CD4-positive, alpha-beta T cell treated with Interleukin-2 at 100 ng/mL for 4 hours (primary cell): ENCODE results near the gene CFAP251.

ENCODE experiments used
- DNase-seq: peaks from one replicate; pipeline ENCODE4 v3.0.0-alpha.2; 2020; ENCODE audit warnings: low spot score

Gene CFAP251

DNA sequence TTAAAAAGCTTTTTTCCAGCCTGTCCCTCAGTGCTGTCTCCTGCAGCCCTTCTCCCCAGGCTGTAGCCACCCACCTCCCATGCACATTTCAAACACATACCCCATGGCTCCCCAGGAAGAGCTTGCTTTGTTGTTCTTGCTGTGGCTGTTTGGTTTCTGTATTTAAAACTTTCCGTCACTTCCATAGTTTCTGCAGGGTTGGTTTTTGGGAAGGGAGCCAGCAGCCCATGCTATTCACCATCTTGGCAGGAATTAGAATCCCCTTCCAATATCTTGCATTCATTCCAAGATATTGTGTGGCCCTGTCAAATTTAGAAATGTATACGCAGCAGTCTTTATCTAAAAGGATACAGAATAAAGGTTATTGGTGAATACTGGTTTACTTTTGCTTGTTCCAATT is 29.6 kb downstream of the CFAP251 start:
- no peak for DNase-seq

DNA sequence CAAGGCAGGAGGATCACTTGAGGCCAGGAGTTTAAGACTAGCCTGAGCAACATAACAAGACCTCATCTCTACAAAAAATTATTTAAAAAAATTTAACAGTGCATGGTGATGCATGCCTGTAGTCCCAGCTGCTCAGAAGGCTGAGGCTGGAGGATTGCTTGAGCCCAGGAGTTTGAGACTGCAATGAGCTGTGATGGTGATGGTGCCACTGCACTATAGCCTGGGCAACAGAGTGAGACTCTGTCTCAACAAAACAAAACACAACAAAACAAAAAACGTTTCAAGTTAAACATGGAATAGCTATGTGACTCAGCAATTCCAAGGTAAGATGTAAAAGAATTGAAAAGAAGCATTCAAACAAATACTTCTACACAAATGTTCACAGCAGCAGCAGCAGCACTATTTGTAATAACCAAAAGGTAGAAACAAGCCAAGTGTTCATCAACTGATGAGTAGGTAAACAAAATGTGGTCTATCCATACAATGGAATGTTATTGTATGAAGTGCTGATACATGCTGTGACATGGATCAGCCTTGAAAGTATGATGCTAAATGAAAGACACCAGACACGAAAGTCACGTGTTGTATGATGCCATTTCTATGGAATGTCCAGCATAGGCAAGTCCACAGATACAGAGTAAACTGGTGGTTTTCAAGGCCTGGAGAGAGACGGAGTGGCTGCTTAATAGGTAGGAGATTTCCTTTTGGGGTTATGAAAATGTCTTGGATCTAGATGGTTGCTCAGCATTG is 31.4 kb downstream of the CFAP251 start:
- DNase-seq, result no peak

DNA sequence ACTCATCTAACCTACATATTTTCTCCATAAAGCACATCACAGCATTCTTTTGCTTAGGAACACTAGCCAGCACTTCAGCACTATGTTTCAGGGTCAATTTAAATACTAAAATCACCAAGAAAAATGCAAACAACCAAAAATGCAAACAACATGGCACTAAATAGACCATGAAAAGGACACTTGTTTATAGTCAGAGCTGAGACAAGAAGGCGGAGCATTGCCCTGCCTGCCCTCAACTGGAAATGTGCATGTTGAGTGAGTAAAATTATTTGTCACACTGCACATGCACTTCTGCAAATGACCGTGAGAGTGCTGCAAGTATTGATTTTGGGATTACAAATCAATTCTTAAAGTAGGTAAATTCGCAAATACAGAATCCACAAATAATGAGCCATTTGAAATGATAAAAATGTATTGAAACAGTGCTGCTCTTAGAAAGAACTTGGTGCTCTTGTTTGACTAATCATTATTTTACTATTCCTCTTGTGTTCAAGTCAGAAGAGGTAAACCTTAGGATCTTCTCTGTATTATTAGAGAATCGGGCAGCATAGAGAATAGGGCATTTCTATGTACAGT is 34.8 kb downstream of the CFAP251 start:
- no peak for DNase-seq

DNA sequence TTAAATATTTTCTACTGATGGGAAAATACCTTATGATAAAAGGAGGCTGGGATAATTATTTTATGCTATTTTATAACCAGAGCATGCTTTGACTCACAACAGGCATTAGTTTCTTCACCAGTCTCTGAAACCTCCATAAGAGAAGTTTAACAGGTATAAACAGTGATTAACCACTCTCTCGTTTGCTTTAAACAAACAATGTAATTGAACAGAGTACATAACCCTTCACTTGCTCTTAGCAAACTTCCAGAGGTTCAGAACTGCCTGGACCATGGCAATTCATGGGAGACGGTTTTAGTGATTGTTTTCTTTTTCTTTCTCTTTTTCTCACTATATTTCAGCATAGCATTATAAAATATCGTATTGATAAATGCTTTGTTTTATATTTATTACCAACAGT is 35.3 kb downstream of the CFAP251 start:
- no peak for DNase-seq

DNA sequence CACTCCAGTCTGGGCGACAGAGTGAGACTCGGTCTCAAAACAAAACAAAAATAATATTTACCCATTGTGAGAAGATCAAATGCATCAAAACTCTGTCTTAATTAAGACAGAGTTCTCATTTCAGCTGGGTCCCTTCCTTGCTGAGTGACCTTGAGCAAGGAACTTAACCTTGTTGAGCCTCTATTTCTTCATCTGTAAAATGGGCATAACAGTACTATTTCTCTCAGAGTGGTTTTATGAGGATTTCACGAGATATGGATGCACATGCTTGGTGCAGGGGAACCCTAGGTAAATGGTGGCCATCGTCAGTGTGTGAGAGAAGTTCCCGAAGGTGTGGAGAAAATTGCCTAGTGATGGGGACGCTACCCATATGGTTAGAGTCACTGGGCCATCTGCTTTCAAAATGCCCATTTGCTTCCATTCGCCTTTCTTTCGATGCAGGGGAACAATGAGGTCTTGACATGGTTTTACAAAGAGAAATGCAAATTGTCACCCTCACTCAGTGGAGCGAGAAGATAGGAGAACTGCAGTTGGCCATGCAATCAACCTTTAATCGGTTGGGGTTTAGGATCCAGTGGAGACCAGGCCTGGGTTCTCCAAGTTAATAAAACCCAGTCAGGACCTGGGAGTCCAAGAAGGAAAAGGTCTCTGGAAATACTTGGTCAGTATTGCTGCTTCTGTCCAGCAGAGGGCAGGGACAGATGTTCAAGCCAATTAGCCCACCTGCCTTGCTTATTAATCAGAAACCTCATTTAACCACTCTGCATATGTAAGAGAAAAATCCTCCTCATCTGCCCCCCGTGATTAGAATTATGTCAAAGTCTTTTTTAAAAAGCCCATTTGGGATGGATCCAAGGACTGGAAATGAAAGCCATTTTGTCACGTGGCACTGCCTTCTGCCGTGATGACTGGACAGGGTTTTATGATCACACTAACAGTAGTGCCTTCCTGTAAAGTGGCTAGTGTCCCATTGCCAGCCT is 37.2 kb downstream of the CFAP251 start:
- DNase-seq, result no peak

DNA sequence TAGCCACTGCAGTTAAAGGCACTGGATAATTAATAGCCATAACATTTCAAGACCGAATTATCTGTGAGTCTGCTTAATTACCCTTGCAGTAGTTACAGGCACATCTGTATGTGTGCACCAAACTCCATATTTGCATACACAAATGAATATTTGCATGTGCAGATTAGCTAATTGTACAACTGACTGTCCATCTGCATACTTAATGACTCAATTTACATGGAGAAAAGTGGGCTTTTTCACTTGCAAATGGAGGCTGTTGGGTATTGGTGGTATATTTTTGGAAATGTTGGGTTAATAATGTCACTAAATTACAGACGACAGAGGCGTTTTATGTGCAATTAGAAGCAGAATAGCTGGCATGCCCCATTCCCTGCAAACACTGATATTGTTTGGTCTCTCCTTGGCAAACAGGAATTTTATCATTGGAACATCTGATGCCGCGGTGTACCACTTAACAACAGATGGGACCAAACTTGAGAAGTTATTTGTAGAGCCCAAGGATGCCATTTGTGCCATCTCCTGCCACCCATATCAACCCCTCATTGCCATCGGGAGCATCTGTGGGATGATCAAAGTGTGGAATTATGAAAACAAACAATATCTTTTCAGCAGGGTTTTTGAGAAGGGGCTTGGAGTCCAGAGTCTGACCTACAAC is 39.6 kb downstream of the CFAP251 start:
- no peak for DNase-seq

DNA sequence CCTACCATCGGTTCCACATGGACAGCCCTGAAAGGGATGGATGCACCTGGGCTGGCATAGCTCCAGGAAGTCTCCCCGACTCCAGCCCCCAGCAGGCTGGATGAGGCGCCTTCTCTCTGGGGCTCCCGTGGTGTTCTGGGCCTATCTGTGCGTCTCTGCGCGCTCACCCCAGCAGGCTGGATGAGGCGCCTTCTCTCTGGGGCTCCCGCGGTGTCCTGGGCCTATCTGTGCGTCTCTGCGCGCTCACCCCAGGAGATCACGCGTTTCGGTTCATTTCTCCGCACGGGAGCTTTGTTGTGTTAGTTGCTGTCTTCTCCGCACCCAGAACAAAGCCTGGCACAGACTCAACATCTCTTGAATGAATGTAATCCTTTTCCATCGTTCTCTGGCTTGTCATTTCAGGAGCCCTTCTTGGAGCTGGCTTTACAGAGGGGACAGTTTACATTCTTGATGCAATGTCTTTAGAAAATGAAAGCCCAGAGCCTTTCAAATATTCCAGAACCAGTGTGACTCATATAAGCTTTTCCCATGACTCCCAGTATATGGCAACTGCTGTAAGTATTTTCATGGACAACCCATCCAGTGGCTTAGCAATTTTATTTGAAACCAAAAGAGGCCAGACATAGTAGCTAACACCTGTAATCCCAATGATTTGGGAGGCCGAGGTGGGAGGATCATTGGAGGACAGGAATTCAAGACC is 40.3 kb downstream of the CFAP251 start:
- DNase-seq, result no peak

DNA sequence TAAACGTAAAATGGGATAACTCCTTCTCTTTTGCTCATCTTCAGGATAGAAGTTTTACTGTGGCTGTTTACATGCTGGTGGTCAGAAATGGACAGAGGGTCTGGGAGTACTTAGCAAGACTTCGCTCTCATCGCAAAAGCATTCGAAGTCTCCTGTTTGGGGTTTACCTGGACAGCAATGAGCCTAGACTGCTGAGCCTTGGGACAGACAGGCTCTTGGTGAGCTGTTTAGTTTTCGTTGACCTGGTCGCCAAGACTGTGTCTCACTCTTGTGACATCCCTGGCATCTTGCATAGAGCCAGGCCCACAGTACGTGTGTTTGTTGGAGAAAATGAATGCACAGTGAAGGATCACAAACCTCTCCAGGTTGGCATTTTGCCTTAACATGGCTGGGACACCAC is 42.1 kb downstream of the CFAP251 start:
- DNase-seq, result no peak

DNA sequence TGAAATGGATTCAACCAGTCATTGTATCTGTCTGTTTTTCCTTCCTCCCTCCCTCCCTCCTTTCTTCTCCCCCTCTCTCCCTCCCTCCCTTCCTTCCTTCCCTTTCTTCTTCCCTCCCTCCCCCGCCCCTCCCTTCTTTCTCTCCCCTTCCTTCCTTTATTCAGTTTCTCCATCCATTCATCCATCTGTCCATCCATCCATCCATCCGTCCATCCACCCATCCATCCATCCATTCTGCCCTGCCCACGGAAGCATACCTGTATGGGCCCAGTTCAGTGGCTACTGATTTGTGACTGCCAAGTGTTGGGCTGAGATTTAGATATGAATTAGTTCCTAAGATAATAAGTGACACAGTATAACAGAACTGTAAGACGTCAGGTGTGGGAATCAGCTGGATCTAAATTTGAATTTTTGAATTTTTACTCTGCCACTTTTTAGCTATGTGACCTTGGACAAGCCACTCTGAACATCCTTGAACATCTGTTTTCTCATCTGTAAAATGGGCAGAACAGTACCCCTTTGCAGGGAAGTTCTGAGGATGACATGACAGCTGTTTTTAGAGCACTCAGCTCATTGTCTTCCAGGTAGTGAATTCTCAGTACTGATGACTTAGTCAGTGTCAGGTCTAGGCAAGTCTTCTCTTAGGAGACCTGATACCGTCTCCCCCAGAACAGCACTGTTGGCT is 42.9 kb downstream of the CFAP251 start:
- no peak for DNase-seq

DNA sequence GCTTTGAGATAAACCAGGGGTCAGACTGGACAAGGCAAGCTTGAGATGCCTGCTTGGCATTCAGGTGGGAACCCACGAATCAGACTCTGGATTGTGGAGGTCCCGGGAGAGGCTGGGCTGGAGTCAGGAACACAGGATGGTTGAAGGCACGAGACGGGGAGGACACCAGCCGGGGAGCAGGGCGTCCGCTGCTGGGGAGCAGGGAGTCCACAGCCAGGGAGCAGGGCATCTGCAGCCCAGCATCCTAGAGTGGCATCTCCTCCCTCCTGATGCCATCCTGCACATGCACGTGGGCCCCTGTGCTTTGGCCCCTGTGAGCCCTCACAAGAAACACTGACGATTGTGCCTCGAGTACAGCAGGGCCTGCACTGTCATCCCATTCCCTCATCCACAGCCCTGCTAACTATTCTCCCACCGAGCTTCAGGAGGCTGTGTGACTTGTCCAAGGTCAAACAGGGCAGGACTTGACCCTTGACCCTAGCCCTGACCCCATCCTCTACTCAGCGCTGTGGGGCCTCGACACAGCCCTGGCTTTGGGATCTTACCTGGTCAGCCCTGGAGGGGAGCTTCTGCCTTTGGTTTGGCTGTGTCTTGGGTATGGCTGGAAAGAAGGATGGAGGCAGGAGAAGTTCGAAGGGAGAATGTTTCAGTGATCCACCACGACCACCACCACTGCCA is 45.1 kb downstream of the CFAP251 start:
- no peak for DNase-seq

DNA sequence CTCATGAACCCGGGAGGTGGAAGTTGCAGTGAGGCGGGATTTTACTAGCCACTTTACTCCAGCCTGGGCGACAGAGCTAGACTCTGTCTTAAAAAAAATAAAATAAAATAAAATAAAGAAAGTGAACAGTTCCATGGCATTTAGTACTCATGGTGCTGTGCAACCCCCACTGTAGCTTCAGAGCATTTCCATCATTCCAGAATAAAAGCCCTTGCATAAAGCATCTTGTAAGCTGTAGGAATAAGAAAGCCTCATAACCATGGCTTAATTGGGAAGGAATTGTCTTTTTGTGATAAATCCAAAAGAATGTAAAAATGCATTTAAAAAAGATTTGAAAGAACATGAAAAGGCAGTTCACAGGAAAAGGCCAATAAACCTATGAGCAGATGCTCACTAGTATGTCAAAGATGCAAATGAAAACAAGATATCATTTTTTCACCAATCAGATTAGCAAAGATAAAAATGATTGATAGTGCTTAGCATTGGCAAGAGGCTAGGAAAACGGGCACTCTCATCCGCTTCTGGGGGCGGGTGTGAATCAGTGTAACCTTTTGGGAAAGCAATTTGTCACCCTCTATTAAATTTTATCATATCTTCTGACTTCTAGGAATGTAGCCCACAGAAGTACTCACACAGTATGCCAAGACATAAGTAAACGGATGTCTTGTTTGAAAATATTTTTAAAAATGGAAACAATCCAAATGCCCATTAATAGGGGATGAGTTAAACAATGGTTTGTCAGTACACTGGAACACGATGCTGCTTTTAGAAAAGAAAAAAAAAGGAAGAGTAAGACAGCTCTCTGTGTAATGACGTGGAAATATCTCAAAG is 46.6 kb downstream of the CFAP251 start:
- no peak for DNase-seq

DNA sequence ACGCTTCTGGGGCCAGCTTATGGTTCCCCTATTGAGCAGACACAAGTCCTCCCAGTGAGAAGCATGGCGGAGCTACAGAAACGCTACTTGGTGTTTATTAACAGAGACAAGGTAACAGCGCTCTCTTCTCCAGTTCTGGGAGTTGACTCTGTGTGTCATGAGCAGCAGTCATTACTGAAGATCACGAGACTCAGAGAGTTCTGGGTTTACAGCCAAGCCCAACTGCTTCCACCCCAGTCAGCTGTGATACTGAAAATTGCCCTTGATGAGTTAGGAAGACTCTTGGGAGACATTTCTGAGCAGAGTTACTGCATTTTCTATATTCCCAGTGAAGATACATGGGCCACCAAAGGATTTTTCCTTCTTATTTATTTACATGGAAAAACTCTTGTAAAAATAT is 48.6 kb downstream of the CFAP251 start:
- no peak for DNase-seq

DNA sequence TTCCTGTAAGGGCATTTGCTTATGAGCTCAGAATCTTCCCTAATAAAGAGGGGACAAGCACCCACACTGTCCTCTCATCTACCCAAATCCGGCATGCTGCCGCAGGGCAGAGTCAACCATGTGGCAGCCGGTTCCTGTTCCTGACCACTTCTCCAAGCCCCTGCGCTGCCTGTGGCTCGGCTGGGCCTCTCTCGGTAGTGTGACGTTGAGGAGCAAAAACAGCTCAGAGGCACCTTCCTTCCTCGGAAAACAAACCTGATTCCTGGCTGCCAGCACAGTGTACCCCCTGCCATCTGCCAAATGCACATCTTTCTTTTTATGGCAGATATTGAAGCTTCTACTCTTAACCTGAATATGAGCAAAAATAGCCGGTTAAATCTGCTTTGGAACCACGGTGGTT is 50.5 kb downstream of the CFAP251 start:
- DNase-seq, result no peak

DNA sequence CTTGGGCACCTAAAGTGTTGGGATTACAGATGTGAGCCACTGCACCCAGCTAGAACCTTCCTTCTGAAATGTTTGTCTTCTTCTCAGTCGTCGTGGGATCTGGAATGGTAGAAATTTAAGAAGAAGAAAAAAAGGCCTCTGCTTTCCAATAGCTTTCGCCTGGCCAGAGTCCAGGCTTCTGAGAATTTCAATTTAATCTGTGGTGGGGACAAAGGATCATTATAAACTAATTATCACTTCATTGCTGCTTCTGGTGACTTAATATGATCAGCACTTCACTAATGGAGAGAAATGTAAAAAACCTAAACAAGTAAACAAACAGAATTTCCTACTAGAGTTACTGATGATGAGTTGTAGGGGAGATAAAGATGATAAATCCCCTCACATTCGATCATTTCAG is 51.3 kb downstream of the CFAP251 start:
- DNase-seq, result no peak

DNA sequence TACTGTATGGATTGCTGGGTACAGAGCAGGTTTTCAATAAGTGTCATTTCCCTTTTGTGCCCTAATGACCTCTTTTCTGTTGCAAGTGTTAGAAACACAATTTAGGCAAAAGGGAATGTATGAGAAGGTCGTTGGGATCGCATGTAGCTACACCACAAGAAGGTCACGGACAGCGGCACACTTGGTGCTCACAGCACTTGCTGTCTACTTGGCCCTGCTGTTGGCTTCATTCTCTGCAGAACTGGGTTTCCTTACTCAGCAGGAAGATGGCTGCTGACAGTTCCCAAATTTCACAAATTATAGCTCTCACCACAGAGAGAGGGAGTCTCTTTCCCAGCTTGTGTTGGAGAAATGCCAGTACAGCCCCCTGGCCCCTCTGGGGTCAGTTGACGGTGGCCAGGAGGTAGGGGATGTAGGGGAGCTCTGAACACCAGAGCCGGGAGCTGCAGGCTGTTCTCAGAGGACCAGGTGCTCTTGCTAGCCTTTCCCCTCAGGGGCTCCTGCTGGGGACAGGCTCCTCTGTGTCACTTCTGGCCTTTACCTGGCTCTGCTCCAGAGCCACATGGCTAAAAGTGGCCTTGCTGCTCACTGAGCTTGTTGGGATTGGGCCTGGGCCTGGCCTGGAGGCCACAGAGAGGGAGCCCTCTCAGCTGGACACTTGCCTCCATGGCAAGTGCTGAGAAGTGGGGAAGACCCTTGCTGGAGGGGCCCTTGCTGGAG is 52.3 kb downstream of the CFAP251 start:
- no peak for DNase-seq

DNA sequence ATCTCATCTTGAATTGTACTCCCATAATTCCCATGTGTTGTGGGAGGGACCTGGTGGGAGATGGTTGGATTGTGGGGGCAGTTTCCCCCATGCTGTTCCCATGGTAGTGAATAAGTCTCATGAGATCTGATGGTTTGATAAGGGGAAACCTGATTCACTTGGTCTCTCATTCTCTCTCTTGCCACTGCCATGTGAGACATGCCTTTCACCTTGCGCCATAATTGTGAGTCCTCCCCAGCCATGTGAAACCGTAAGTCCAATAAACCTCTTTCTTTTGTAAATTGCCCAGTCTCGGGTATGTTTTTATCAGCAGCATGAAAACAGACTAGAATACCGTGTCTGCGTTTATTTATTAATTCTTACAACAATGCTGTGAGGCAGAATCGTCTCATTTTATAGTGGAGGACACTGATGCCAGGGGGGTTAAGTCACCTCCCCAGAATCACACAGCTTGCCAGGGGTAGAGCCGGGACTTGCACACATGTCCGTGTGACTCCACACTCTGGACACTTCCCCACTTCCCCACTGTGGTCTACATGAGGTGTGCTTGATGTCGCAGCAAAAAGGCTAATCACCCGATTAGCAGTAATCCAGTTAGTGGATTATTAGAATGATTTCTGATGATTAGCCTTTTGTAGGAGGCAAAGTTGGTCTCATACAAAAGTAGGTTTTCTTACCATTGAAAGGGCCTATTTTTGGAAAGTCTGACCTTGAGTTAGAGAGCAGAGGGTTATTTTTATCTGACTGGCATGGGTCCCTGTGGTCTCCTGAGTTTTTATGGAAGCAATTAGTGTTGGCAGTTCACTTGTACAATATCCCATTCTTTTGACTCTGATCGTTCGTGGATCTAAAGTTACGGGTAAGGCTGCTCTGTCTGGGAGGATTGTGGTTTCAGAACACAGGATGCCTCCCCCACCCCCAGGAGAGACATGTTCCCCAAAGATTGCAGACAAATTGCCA is 55.9 kb downstream of the CFAP251 start:
- DNase-seq, result no peak

DNA sequence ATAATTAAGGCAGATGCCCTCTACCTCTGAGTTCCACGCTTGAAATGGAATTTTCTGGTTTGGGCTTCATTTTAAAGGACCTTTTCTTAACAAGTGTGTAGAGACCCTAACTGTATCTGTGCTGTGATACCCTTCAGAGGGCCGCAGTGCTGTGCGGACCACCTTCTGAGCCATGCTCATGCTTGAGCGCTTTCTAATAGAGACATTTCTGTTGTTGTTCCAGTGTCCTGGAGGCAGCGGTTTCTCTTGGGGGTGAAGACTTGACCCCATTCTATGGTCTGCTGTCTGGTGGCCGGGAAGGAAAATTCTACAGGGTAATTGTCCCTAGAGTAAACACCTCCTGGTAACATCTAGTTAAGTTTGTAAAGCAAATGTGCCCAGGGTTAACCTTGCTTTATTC is 56.6 kb downstream of the CFAP251 start:
- DNase-seq, result no peak

DNA sequence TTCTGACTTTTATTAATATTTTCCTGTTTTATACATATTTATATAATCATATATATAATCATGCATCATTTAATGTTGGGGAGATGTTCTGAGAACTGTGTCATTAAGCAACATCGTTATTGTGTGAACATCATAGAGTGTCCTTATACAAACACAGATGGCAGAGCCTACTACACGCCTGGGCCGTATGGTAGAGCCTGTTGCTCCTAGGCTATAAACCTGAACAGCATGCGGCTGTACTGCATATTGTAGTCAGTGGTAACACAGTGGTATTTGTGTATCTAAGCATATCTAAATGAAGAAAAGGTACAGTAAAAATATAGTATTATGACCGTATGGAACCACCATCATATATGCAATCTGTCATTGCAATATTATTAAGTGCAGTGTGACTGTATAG is 58.6 kb downstream of the CFAP251 start:
- DNase-seq, result no peak
